CD4-positive, alpha-beta T cell (primary cell): ENCODE results near the gene GATAD1. TPM values are rescaled to one million over a fixed set of nuclear protein-coding genes. Genes with fewer than 3 reads are reported as not detected.

Experiments used
- ATAC-seq: fragments of 200-7000 bp; cut with Tn5 transposase; one replicate; pipeline ENCODE4 v1.10.0; 2022; ENCODE audit warnings: mild to moderate bottlenecking; ENCODE audit not compliant: poor library complexity
- CTCF ChIA-PET: fragments of 350-600 bp; sonication (Branson Sonifier 250); formaldehyde crosslinking; loops from one replicate; lab custom pipeline; 2021; ENCODE audit warnings: antibody characterized with exemption, inconsistent platforms; lab: Charles Lee
- POLR2A ChIA-PET: fragments of 350-600 bp; sonication (Branson Sonifier 250); formaldehyde crosslinking; loops from one replicate; lab custom pipeline; 2021; ENCODE audit warnings: antibody characterized with exemption, inconsistent platforms; lab: Charles Lee
- DNase-seq, 14 experiments: peaks; one replicate each; pipeline ENCODE4 v3.0.0-alpha.2; 2013 to 2020; ENCODE audit warnings: mixed read lengths in 2 of 14
- H3K27ac ChIP-seq, 2 donors: one replicate each; pipeline versions ENCODE4 v1.5.1 to v1.7.0; 2013; ENCODE audit warnings: low read length in 2 of 2, low read depth in 1 of 2, mild to moderate bottlenecking in 1 of 2
- H3K27me3 ChIP-seq, 2 experiments: 1 replicate in 1 of 2; 2 replicates in 1 of 2; pipeline versions ENCODE4 v1.6.1 to v1.7.0; 2013; ENCODE audit warnings: low read length in 2 of 2, control low read depth in 1 of 2, mild to moderate bottlenecking in 1 of 2, moderate library complexity in 1 of 2; ENCODE audit not compliant: insufficient read depth in 2 of 2, control insufficient read depth in 1 of 2
- H3K36me3 ChIP-seq: one replicate; pipeline ENCODE4 v1.6.1; 2013; ENCODE audit warnings: low read length, control low read depth; ENCODE audit not compliant: insufficient read depth
- H3K4me1 ChIP-seq: one replicate; pipeline ENCODE4 v1.6.1; 2013; ENCODE audit warnings: low read length, control low read depth; ENCODE audit not compliant: insufficient read depth
- H3K4me3 ChIP-seq: one replicate; pipeline ENCODE4 v1.5.1; 2013; ENCODE audit warnings: mild to moderate bottlenecking, low read length, moderate library complexity
- H3K9me3 ChIP-seq, 2 experiments: 1 replicate in 1 of 2; 2 replicates in 1 of 2; pipeline versions ENCODE4 v1.6.1 to v1.7.0; 2013; ENCODE audit warnings: low read length in 2 of 2, mild to moderate bottlenecking in 2 of 2, control low read depth in 1 of 2, moderate library complexity in 1 of 2; ENCODE audit not compliant: control insufficient read depth in 1 of 2, insufficient read depth in 1 of 2
- H3K27ac Mint-ChIP-seq: one replicate; pipeline ENCODE4 v1.8.0; 2020; ENCODE audit warnings: mixed read lengths
- H3K27me3 Mint-ChIP-seq: one replicate; pipeline ENCODE4 v1.8.0; 2021; ENCODE audit warnings: mixed read lengths
- H3K36me3 Mint-ChIP-seq: one replicate; pipeline ENCODE4 v1.8.0; 2021; ENCODE audit warnings: low read depth, mixed read lengths
- H3K4me1 Mint-ChIP-seq: one replicate; pipeline ENCODE4 v1.8.0; 2021; ENCODE audit warnings: low read depth, mixed read lengths
- H3K4me3 Mint-ChIP-seq: one replicate; pipeline ENCODE4 v1.8.0; 2020; ENCODE audit warnings: mild to moderate bottlenecking, mixed read lengths
- H3K9me3 Mint-ChIP-seq: one replicate; pipeline ENCODE4 v1.8.0; 2020; ENCODE audit warnings: mixed read lengths
- CTCF ChIP-seq: fragments of 200-600 bp; IDR thresholded peaks from one replicate; pipeline ENCODE4 v1.8.0; 2022; ENCODE audit warnings: antibody characterized with exemption, mild to moderate bottlenecking
- intact Hi-C, 2 experiments: fragments of 100-400 bp; cut with DNase I in 1 of 2; cut with micrococcal nuclease in 1 of 2; formaldehyde crosslinking; loops; one replicate each; pipeline versions ENCODE4 v1.15.1 to v1.9.0; 2023 to 2025; cut with DNase I, micrococcal nuclease
- total RNA-seq, 174 experiments: library from RNA in 2 of 174; stranded (reverse) in 2 of 174; gene quantifications; one replicate each; pipeline ENCODE4 v1.2.3 and lab custom pipeline; 2021 to 2026

Gene GATAD1
- total RNA-seq, 2 experiments from 2014 or later = 12.0 to 13.5 TPM

GRCh38 chr7:92402920-92403759, 44.1 kb upstream of the GATAD1 start:
- Histone ChIP-seq H3K4me3 (no peak overlapping the region), H3K27ac (no peak overlapping the region), H3K27me3 (no peaks in the 10 kb centered on the region), H3K9me3 (no peaks in the 10 kb centered on the region), H3K36me3 (peaks cover 23% of the 10 kb centered on the region), H3K4me1 (peaks cover 9% of the 10 kb centered on the region)
- H3K9me3 Mint-ChIP-seq = no peaks in the 10 kb centered on the region
- CTCF ChIA-PET = no interaction called here
- DNase-seq (no peak), ATAC-seq (no peak)
- no peak overlapping the region for H3K27ac Mint-ChIP-seq
- peaks cover 20% of the 10 kb centered on the region for H3K36me3 Mint-ChIP-seq
- intact Hi-C loops = no loop called here
- POLR2A ChIA-PET = no interaction called here
- no peaks in the 10 kb centered on the region for H3K27me3 Mint-ChIP-seq
- no peak overlapping the region for H3K4me3 Mint-ChIP-seq
- H3K4me1 Mint-ChIP-seq = peaks cover 12% of the 10 kb centered on the region
- no peak for TF ChIP-seq CTCF

- POLR2A ChIA-PET = no interaction called here
- CTCF ChIA-PET = no interaction called here
- no peak overlapping the region for H3K4me3 Mint-ChIP-seq
Observed at GRCh38 chr7:92403760-92404074, 43.6 kb upstream of the GATAD1 start.

GRCh38 chr7:92404170-92404614, 43.1 kb upstream of the GATAD1 start:
- no peak for TF ChIP-seq CTCF
- Histone ChIP-seq H3K36me3 (peaks cover 13% of the 10 kb centered on the region), H3K4me1 (peaks cover 9% of the 10 kb centered on the region), H3K9me3 (no peaks in the 10 kb centered on the region), H3K27me3 (no peaks in the 10 kb centered on the region), H3K27ac (no peak overlapping the region), H3K4me3 (no peak overlapping the region)
- peak in 5 of 14 experiments; percentile 11 to 58 (median 18) for DNase-seq
- intact Hi-C loops = no loop called here
- peaks cover 12% of the 10 kb centered on the region for H3K4me1 Mint-ChIP-seq
- H3K27ac Mint-ChIP-seq = no peak overlapping the region
- H3K36me3 Mint-ChIP-seq = peaks cover 12% of the 10 kb centered on the region
- ChIA-PET POLR2A (no interaction called here), CTCF (no interaction called here)
- peaks cover under 1% of the 10 kb centered on the region for H3K27me3 Mint-ChIP-seq
- no peak overlapping the region for H3K4me3 Mint-ChIP-seq
- no peak for ATAC-seq
- no peaks in the 10 kb centered on the region for H3K9me3 Mint-ChIP-seq

More at GRCh38 chr7:92403760-92404074, 43.6 kb upstream of the GATAD1 start:
- no peak for TF ChIP-seq CTCF
- H3K9me3 ChIP-seq = no peaks in the 10 kb centered on the region
- no peak for ATAC-seq
- H3K27ac Mint-ChIP-seq = no peak overlapping the region
- no peaks in the 10 kb centered on the region for H3K27me3 ChIP-seq
- no peak overlapping the region for H3K4me3 ChIP-seq
- no peak overlapping the region for H3K27ac ChIP-seq
- intact Hi-C loops = no loop called here
- H3K36me3 ChIP-seq = peaks cover 17% of the 10 kb centered on the region
- H3K27me3 Mint-ChIP-seq = no peaks in the 10 kb centered on the region
- peaks cover 9% of the 10 kb centered on the region for H3K4me1 ChIP-seq
- H3K9me3 Mint-ChIP-seq = no peaks in the 10 kb centered on the region
- peaks cover 14% of the 10 kb centered on the region for H3K36me3 Mint-ChIP-seq
- peaks cover 12% of the 10 kb centered on the region for H3K4me1 Mint-ChIP-seq
- DNase-seq = no peak
